Kasumi-1 (cell line): Measurements from ENCODE around the gene CCDC87.
"Not testable (repeated sequence)": the region's sequence is repeated elsewhere in the genome, so short reads cannot be mapped to it uniquely, and the experiment has no call there.

Source experiments
- DNase-seq, 2 experiments: peaks; one replicate each; lab custom pipeline; 2025; lab: John Stamatoyannopoulos, UW

CCDC87 gene

DNA sequence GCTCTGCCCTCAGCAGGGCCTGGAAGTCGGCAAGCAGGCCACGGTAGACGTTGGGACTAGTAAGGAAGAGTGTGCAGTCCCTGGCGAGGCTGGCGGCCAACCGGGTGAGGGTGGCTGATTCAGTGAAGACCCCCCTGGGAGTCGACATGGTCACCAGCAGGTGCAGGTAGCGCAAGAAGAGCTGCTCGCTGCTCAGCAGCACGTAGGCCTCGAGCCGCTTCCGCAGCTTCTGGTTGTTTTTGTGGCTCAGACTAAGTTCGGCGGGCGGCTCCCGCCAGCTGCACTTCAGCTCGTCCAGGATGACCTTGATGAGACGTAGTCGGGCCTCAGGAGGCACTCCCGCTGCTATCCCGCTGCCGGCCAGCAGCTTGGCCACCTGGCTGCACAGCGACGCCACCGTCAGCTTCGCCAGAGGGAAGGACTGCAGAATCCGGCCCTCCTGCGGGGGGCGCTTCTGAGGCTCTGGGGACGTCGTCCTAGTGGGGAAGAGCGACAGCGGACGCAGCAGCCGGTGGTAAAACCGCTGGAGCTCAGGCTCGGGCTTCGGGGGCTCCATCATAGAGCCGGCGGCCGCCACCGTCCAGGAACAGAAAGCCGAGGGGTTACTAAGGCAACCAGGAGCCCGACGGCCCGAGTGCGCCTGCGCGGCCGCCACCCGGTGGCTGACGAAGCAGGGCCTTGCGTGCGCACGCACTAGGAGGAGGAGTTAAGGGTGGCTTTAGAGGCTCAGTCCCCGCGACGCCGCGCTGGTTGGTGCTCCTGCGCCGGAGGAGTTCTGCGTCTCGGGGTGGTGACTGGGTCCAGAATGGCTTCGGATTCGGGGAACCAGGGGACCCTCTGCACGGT lies at the start of gene CCDC87, which contains the start of gene CCS:
Gene CCDC87, minus strand, starts transcription at position 607 of the 846 bp plus-strand sequence. Its CDS starts 48 bp downstream, at position 559.
Gene CCS, plus strand, starts transcription at position 729 of the 846 bp plus-strand sequence. Its CDS starts 77 bp downstream, at position 806.
- peak; percentile 92 to 94 for DNase-seq

- DNase-seq = no peak
Observed at GRCh38 chr11:66641834-66642233, 49.0 kb upstream of the CCDC87 start.

DNA sequence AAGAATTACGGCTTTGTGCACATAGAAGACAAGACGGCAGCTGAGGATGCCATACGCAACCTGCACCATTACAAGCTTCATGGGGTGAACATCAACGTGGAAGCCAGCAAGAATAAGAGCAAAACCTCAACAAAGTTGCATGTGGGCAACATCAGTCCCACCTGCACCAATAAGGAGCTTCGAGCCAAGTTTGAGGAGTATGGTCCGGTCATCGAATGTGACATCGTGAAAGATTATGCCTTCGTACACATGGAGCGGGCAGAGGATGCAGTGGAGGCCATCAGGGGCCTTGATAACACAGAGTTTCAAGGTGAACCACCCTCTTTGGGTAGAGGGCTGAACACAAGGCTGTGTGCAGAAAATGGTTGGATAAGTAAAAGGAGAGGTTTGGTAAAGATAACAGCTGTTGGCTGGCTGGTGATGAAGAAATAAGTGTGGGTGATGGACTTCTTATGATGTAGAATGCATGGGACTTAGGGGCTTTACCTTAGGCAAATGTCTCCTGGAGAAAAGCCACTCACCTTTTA lies 47.0 kb upstream of the CCDC87 start:
- DNase-seq = not testable (repeated sequence)

GRCh38 chr11:66639066-66639813 lies 46.4 kb upstream of the CCDC87 start:
- DNase-seq = peak; percentile 18 to 47

DNA sequence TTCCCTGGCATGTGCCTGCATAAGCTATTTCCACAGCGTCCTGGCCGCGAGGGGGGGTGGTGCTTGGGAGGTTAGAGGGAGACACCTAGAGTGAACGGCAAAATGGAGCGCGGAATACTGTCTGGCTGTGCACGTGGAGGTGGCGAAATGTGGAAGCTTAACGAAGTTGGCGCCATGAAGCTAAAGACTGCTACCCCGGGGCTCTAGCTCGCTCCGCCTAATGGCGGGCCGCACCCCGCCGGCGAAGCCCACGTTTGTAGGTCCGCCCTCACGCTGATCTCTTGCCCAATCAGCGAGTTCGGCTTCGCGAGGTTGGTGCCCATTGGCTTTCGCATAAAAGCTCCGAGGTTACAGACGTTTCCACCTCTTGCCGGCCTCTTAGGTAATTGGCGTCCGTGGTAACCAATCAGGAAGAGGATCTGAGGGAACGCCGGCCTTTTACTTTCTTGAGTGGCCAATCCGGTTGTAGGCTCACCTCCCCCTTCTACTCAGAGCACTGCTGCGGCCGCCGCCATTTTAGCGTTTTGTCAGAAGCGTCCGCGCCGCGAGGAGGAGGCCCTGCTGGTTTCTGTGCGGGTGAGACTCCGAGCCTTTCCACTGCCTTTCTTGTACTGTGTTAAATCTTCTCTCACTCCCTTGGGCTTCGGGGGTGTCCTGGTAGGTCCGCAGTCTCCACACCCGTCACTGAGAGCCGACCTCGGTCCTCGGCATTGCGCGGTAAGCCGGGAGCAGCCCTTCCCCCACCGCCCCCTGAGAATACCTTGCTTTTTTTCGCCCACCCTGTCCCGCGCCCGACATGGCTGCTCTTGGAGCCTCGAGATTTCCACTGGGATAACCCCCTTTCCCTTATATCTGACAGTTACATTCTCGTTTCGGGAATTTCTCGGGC lies 45.6 kb upstream of the CCDC87 start, which contains the start of gene RBM4:
Gene RBM4, plus strand, starts transcription at position 527 of the 889 bp plus-strand sequence. CDS start 1,009 bp downstream, outside the sequence.
- DNase-seq = peak; percentile 99 to 100

GRCh38 chr11:66637557-66638176 lies 44.8 kb upstream of the CCDC87 start:
- no peak for DNase-seq

GRCh38 chr11:66636411-66636810 lies 43.5 kb upstream of the CCDC87 start:
- no peak for DNase-seq

DNA sequence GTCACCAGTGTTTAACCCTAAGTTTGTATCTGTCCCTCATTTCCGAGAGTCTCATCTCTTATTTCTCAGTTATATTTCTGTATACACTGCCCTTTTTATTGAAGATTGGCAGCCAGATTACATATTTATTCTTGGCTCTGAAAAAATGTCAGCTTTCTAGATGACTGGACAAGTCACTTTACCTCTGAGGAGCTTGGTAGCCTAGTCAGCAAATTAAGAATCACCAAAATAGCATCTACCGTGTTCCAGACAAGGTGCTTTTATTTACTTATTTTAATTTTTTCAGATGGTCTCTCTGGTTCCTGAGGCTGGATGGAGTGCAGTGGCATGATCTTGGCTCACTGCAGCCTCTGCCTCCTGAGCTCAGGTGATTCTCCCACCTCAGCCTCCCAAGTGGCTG lies 40.1 kb upstream of the CCDC87 start:
- DNase-seq = no peak

DNA sequence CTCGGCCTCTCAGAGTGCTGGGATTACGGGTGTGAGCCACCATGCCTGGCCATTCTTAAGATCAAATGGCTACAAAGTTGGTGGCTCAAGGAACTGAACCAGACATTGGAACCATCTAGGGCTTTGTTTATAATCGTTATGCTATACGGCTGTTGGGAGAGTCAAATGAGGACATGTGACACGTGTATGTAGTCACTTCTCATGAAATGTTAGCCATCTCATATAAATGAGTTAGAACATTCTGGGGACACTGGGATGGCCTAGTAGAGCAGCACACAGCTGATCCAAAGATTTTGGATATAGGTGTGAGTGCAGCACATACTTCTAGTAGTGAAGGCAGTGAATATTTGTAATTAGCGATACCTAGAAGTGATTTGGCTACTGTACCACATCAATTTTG lies 39.0 kb upstream of the CCDC87 start:
- DNase-seq = no peak

DNA sequence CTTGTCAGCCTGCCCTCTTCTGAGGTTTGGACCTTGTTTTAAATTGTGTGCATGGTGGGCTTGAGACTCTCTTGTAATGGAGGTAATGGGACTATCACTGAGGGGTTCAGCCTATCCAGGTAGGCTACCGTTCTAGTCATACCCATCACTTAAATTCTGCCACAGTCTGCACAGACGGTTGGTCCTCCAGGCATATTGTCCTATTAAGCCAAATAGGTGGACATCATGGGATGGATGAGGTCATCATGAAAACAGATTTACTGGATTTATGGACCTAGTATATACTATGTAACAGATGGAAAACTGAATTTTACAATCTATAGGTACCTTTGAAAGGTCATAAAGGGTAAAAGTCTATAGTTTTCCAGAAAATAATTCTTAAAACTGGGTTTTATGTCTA lies 36.5 kb upstream of the CCDC87 start:
- no peak for DNase-seq

GRCh38 chr11:66628061-66628603 lies 35.3 kb upstream of the CCDC87 start:
- no peak for DNase-seq

DNA sequence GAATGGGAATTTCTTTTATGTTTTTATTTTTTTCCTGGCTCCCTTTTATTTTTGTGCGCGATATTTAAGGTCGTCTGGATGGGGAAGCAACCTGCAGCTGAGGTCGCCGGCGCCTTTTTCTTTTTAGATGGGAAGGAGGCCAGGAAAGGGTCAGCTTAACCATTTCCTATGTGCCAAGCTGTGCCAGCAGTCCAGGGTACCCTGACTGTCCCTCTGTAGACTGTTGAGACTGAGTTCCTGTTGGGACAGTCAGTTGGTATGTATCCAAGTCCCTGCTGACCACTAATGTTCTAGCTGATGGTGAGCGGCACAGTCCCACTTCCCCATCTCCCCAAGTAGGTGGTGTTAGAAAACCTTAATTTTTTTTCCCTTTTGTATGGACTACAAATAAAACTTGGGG lies 34.1 kb upstream of the CCDC87 start:
- DNase-seq = no peak

DNA sequence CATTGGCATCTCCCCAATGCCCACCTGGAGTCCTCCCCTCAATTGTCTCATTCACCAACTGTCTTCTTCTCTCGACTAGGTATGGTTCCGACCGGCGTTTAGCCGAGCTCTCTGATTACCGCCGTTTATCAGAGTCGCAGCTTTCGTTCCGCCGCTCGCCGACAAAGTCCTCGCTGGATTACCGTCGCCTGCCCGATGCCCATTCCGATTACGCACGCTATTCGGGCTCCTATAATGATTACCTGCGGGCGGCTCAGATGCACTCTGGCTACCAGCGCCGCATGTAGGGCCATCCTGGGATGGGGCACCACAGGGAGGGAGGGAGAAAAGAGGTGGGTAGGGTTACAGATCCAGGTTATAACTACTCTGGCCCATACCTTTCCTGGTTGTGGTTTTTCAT lies 33.5 kb upstream of the CCDC87 start:
- DNase-seq = no peak

DNA sequence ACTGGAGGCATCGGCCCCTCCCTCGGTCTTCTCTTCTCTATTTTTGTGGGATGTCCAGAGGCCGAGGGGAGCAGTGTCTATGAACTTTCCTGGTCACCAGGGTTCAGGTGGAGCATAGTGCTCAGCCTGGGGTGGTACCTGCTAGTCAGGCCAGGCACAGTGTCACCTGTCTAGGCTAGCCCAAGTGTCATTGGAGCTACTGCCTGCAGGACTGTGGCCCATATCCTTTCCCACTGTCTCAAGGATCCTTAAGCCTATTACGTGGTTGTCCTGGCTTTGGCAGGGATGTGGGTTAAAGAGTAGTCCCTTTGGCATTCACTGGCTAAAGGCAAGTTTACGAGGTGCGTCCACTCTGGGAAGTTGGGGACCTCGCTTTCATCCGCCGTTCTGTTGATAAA lies 32.9 kb upstream of the CCDC87 start:
- DNase-seq = no peak

DNA sequence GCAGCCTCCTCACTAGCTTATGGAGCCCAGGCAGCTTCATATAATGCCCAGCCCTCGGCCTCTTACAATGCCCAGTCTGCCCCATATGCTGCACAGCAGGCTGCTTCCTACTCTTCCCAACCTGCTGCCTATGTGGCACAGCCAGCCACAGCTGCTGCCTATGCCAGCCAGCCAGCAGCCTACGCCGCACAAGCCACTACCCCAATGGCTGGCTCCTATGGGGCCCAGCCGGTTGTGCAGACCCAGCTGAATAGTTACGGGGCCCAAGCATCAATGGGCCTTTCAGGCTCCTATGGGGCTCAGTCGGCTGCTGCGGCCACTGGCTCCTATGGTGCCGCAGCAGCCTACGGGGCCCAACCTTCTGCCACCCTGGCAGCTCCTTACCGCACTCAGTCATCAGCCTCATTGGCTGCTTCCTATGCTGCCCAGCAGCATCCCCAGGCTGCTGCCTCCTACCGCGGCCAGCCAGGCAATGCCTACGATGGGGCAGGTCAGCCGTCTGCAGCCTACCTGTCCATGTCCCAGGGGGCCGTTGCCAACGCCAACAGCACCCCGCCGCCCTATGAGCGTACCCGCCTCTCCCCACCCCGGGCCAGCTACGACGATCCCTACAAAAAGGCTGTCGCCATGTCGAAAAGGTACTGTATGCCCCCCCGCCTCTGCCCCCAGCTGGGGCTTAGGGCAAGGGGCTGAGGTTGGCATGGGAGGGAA lies 32.3 kb upstream of the CCDC87 start:
- DNase-seq = no peak

DNA sequence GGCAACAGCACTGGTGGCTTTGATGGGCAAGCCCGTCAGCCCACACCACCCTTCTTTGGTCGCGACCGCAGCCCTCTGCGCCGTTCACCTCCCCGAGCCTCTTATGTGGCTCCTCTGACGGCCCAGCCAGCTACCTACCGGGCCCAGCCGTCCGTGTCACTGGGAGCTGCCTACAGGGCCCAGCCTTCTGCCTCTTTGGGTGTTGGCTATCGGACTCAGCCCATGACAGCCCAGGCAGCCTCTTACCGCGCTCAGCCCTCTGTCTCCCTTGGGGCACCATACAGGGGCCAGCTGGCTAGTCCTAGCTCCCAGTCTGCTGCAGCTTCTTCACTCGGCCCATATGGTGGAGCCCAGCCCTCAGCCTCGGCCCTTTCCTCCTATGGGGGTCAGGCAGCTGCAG lies 31.6 kb upstream of the CCDC87 start:
- DNase-seq = no peak

GRCh38 chr11:66619080-66619554 lies 26.3 kb upstream of the CCDC87 start:
- peak; percentile 77 to 81 for DNase-seq

DNA sequence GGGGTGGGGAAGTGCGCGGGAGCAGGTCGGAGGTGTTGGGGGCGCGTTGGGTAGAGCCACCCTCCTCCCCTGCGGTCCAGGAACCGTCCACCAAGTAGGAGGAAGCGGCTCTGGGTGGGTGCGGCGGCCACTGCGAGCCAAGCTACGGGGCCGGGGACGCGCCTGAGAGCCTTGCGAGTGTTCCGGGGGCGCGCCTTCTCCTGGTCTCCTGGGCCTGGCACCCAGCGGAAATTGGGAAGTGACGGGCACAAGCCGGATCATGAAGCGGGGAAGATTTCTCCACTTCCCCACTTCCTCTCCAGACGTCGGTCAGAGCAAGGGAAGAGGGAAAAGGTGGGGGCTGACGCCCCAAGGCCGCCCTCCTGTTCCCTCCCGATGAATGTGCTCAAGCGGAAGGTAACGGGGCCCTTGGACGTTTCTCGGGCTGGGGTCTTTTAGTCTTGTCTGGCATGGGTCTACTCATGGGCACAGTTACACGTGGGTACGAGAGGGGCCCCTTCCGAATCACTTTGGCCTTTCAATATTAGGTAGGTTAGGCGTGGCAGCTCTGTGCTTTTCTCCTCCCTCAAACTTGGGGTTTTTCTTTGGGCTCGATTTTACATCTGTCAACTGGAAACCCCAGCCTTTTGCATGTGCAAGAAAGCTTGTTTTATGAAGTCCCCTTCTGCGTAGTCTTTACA lies 24.4 kb upstream of the CCDC87 start:
- peak; percentile 69 to 71 for DNase-seq

GRCh38 chr11:66616379-66617154 lies 23.7 kb upstream of the CCDC87 start, which contains the start of gene RBM14:
Gene RBM14 (plus strand): TSS chr11:66616630. CDS start chr11:66616721, 91 bp downstream.
- peak; percentile 98 for DNase-seq
